ENCODE measurements around the gene PRCP.
"Not testable (repeated sequence)": the region's sequence is repeated elsewhere in the genome, so short reads cannot be mapped to it uniquely, and the experiment has no call there.

PRCP gene

GRCh38 chr11:82927264-82927880 lies 27.1 kb upstream of the PRCP start:
- Mint-ChIP-seq H3K9me3 (no peaks in the 10 kb centered on the region), H3K27me3 (no peaks in the 10 kb centered on the region), H3K4me1 (ENCODE audit: low read depth) (no peaks in the 10 kb centered on the region), H3K27ac (no peak overlapping the region), H3K4me3 (no peak overlapping the region), H3K36me3 (ENCODE audit: low read depth) (peaks cover 14% of the 10 kb centered on the region)
- intact Hi-C loops (cut with micrococcal nuclease): loop anchor here (2.0 to 10.0 kb wide), 3 partner anchors 21 to 213 kb away; no protein-coding TSS in a partner anchor

- Mint-ChIP-seq H3K27me3 (no peaks in the 10 kb centered on the region), H3K4me1 (ENCODE audit: low read depth) (peaks cover 9% of the 10 kb centered on the region), H3K36me3 (ENCODE audit: low read depth) (peaks cover 8% of the 10 kb centered on the region), H3K4me3 (no peak overlapping the region), H3K9me3 (no peaks in the 10 kb centered on the region), H3K27ac (no peak overlapping the region)
- intact Hi-C loops (cut with micrococcal nuclease): loop anchor here (10.0 kb wide), 1 partner anchor 210 kb away; no protein-coding TSS in a partner anchor
Measured at GRCh38 chr11:82924522-82925224, 24.4 kb upstream of the PRCP start.

- H3K9me3 Mint-ChIP-seq: peaks cover 11% of the 10 kb centered on the region
- intact Hi-C loops (cut with micrococcal nuclease): loop anchor here (10.0 kb wide), 1 partner anchor 208 kb away; no protein-coding TSS in a partner anchor
- H3K36me3 Mint-ChIP-seq (ENCODE audit: low read depth): peaks cover 24% of the 10 kb centered on the region
- not testable (repeated sequence) for H3K4me3 Mint-ChIP-seq; H3K4me1 Mint-ChIP-seq (ENCODE audit: low read depth); H3K27ac Mint-ChIP-seq; H3K27me3 Mint-ChIP-seq
Measured at GRCh38 chr11:82922396-82923173, 22.4 kb upstream of the PRCP start.

DNA sequence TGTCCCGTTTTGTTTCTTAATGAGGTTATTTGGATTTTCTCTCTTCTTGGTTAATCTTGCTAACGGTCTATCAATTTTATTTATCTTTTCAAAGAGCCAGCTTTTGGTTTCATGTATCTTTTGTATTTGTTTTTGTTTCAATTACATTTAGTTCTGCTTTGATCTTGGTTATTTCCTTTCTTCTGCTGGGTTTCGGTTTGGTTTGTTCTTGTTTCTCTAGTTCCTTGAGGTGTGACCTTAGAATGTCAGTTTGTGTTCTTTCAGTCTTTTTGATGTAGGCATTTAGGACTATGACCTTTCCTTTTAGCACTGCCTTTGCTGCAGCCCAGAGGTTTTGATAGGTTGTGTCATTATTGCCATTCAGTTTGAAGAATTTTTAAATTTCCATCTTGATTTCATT lies 20.0 kb upstream of the PRCP start:
- peaks cover 11% of the 10 kb centered on the region for H3K9me3 Mint-ChIP-seq
- not testable (repeated sequence) for H3K4me1 Mint-ChIP-seq (ENCODE audit: low read depth); H3K27me3 Mint-ChIP-seq; H3K4me3 Mint-ChIP-seq
- peaks cover 26% of the 10 kb centered on the region for H3K36me3 Mint-ChIP-seq (ENCODE audit: low read depth)
- intact Hi-C loops (cut with micrococcal nuclease): loop anchor here (10.0 kb wide), 1 partner anchor 205 kb away; no protein-coding TSS in a partner anchor
- H3K27ac Mint-ChIP-seq: peak overlapping the region; percentile 71

GRCh38 chr11:82919786-82920185 lies 19.6 kb upstream of the PRCP start:
- H3K36me3 Mint-ChIP-seq (ENCODE audit: low read depth): peaks cover 26% of the 10 kb centered on the region
- H3K4me1 Mint-ChIP-seq (ENCODE audit: low read depth); H3K4me3 Mint-ChIP-seq; H3K27me3 Mint-ChIP-seq: not testable (repeated sequence)
- peak overlapping the region; percentile 71 for H3K27ac Mint-ChIP-seq
- H3K9me3 Mint-ChIP-seq: peaks cover 11% of the 10 kb centered on the region
- intact Hi-C loops (cut with micrococcal nuclease): loop anchor here (10.0 kb wide), 1 partner anchor 205 kb away; no protein-coding TSS in a partner anchor

GRCh38 chr11:82909015-82909640 lies 8.9 kb upstream of the PRCP start:
- H3K27me3 Mint-ChIP-seq: no peaks in the 10 kb centered on the region
- H3K27ac Mint-ChIP-seq: peak overlapping the region; percentile 41
- no peaks in the 10 kb centered on the region for H3K9me3 Mint-ChIP-seq
- H3K4me3 Mint-ChIP-seq: no peak overlapping the region
- intact Hi-C loops (cut with micrococcal nuclease): loop anchor here (5.0 kb wide), 2 partner anchors 263 to 908 kb away; no protein-coding TSS in a partner anchor
- peaks cover 17% of the 10 kb centered on the region for H3K4me1 Mint-ChIP-seq (ENCODE audit: low read depth)
- H3K36me3 Mint-ChIP-seq (ENCODE audit: low read depth): peaks cover 9% of the 10 kb centered on the region

GRCh38 chr11:82908311-82908710 lies 8.1 kb upstream of the PRCP start:
- Mint-ChIP-seq H3K9me3 (no peaks in the 10 kb centered on the region), H3K4me1 (ENCODE audit: low read depth) (peaks cover 17% of the 10 kb centered on the region), H3K27ac (peak overlapping the region; percentile 41), H3K4me3 (no peak overlapping the region), H3K36me3 (ENCODE audit: low read depth) (peaks cover 9% of the 10 kb centered on the region), H3K27me3 (no peaks in the 10 kb centered on the region)
- intact Hi-C loops (cut with micrococcal nuclease): loop anchor here (5.0 kb wide), 2 partner anchors 264 to 909 kb away; no protein-coding TSS in a partner anchor

DNA sequence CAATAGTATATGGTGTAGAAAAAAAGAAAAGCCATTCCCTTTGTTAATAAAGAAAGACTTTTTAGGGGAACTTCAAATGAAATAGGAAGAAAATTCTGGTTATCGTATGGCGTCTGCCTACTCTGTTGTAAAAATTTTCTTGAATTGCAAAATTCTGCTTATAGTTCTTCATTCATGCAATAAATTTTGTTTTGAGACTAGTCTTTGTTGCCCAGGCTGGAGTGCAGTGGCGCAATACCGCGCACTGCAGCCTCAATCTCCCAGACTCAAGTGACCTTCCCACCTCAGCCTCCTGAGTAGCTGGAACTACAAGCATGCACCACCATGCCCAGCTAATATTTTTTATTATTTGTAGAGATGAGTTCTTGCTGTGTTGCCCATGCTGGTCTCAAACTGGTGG lies 7.1 kb upstream of the PRCP start:
- intact Hi-C loops (cut with micrococcal nuclease): loop anchor here (2.0 to 5.0 kb wide), 3 partner anchors 19 to 910 kb away; no protein-coding TSS in a partner anchor
- peaks cover 19% of the 10 kb centered on the region for H3K4me1 Mint-ChIP-seq (ENCODE audit: low read depth)

DNA sequence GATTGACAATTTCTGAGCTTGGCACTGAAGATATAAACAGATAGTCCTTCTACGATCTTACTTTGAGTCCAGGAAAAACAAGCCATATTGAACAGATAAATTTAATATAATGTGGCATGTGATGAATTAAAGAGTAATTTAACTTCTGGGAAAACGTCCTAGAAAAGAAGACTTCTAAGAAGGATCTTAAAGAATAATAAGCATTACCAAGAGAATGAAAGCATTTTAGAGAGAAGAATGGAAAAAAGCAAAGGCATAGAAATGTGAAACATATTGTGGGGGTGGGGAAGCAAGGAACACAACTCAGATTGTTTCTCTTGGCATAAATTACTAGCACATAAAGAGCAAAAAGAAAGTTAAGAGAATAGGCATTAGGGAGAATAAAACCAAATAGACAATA lies 6.7 kb upstream of the PRCP start:
- Mint-ChIP-seq H3K4me3 (no peak overlapping the region), H3K27ac (peak overlapping the region; percentile 44), H3K4me1 (ENCODE audit: low read depth) (peaks cover 24% of the 10 kb centered on the region), H3K27me3 (no peaks in the 10 kb centered on the region), H3K9me3 (no peaks in the 10 kb centered on the region), H3K36me3 (ENCODE audit: low read depth) (peaks cover 7% of the 10 kb centered on the region)
- intact Hi-C loops (cut with micrococcal nuclease): loop anchor here (1.0 to 5.0 kb wide), 4 partner anchors 20 to 910 kb away; no protein-coding TSS in a partner anchor

More for the DNA sequence above, 7.1 kb upstream of the PRCP start:
- H3K4me3 Mint-ChIP-seq: peak overlapping the region; percentile 6
- H3K27me3 Mint-ChIP-seq: no peaks in the 10 kb centered on the region
- peak overlapping the region; percentile 44 for H3K27ac Mint-ChIP-seq
- no peaks in the 10 kb centered on the region for H3K9me3 Mint-ChIP-seq
- H3K36me3 Mint-ChIP-seq (ENCODE audit: low read depth): peaks cover 9% of the 10 kb centered on the region

- Mint-ChIP-seq H3K4me3 (no peak overlapping the region), H3K27me3 (no peaks in the 10 kb centered on the region), H3K4me1 (ENCODE audit: low read depth) (peaks cover 30% of the 10 kb centered on the region), H3K9me3 (no peaks in the 10 kb centered on the region), H3K36me3 (ENCODE audit: low read depth) (peaks cover 4% of the 10 kb centered on the region), H3K27ac (no peak overlapping the region)
- intact Hi-C loops (cut with micrococcal nuclease): loop anchor here (1.0 to 5.0 kb wide), 4 partner anchors 21 to 911 kb away; no protein-coding TSS in a partner anchor
Measured at GRCh38 chr11:82906236-82906635, 6.0 kb upstream of the PRCP start.

- Mint-ChIP-seq H3K27ac (no peak overlapping the region), H3K27me3 (no peaks in the 10 kb centered on the region), H3K4me1 (ENCODE audit: low read depth) (peaks cover 48% of the 10 kb centered on the region), H3K4me3 (no peak overlapping the region), H3K9me3 (no peaks in the 10 kb centered on the region), H3K36me3 (ENCODE audit: low read depth) (peaks cover 22% of the 10 kb centered on the region)
- intact Hi-C loops (cut with micrococcal nuclease): no loop called here
Measured at GRCh38 chr11:82903843-82904586, 3.8 kb upstream of the PRCP start.

DNA sequence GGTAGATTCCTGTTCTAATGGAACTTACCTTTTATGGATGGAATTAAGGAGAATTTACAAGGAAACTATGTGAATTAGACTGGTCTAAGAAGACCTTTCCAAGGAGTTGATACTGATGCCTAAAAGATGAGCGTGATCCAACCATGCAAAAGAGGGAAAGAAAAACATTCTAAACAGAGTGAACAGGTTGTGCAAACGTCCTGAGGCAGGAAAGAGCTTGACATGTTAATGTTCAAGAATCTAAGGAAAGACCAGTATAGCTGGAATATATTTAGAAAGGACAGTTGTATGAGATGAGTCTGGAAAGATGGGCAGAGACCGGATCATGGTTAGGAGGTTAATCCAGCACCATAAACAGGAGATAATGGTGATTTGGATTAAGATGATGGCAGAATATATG lies 2.6 kb upstream of the PRCP start:
- H3K4me1 Mint-ChIP-seq (ENCODE audit: low read depth): peaks cover 54% of the 10 kb centered on the region
- H3K4me3 Mint-ChIP-seq: no peak overlapping the region
- no peaks in the 10 kb centered on the region for H3K27me3 Mint-ChIP-seq
- H3K27ac Mint-ChIP-seq: no peak overlapping the region
- no peaks in the 10 kb centered on the region for H3K9me3 Mint-ChIP-seq
- intact Hi-C loops (cut with micrococcal nuclease): no loop called here
- peaks cover 22% of the 10 kb centered on the region for H3K36me3 Mint-ChIP-seq (ENCODE audit: low read depth)

Measured in dendritic cell treated with granulocyte-macrophage colony-stimulating factor and Interleukin-4, amounts not matched to agents 40 ng/mL and 50 ng/mL, for 4 days (primary cell).